Thymus (tissue), 11 donors: ENCODE data around the gene TMSB4X. TPM values are rescaled to one million over a fixed set of nuclear protein-coding genes. Genes with fewer than 3 reads are reported as not detected.
A peak's percentile ranks its signal among the peaks of the same experiment; 100 is the strongest.

ENCODE experiments used
- DNase-seq, 9 donors: peaks; one replicate each; pipeline ENCODE4 v3.0.0-alpha.2; 2013; ENCODE audit warnings: low spot score in 9 of 9, low read depth in 6 of 9, missing footprints in 1 of 9
- H3K27ac ChIP-seq, 2 donors: one replicate each; pipeline ENCODE4 v1.5.1; 2013; ENCODE audit warnings: control low read depth in 1 of 2, low read depth in 1 of 2, low read length in 1 of 2, mild to moderate bottlenecking in 1 of 2, moderate library complexity in 1 of 2
- H3K27me3 ChIP-seq, 2 donors: one replicate each; pipeline ENCODE4 v1.5.1; 2013; ENCODE audit warnings: low read length in 1 of 2; ENCODE audit not compliant: control insufficient read depth in 2 of 2, insufficient read depth in 1 of 2
- H3K36me3 ChIP-seq, 2 donors: one replicate each; pipeline ENCODE4 v1.5.1; 2013; ENCODE audit warnings: low read length in 1 of 2, mild to moderate bottlenecking in 1 of 2, moderate library complexity in 1 of 2; ENCODE audit not compliant: control insufficient read depth in 2 of 2, insufficient read depth in 2 of 2
- H3K4me1 ChIP-seq, 2 donors: one replicate each; pipeline ENCODE4 v1.5.1; 2013; ENCODE audit warnings: low read length in 2 of 2; ENCODE audit not compliant: control insufficient read depth in 2 of 2, insufficient read depth in 2 of 2
- H3K4me3 ChIP-seq, 2 donors: one replicate each; pipeline ENCODE4 v1.5.1; 2013; ENCODE audit warnings: low read length in 2 of 2, control low read depth in 1 of 2, mild to moderate bottlenecking in 1 of 2
- H3K9me3 ChIP-seq, 2 donors: one replicate each; pipeline ENCODE4 v1.5.1; 2013; ENCODE audit warnings: low read length in 1 of 2, mild to moderate bottlenecking in 1 of 2; ENCODE audit not compliant: control insufficient read depth in 2 of 2, insufficient read depth in 1 of 2
- WGBS: extraction: QIAGEN DNeasy Blood & Tissue Kit; methylation state at CpG from one replicate; pipeline ENCODE4 v1.1.7; 2013; 5-methylcytosine and 5-hydroxymethylcytosine counted together
- polyA plus RNA-seq: library from polyadenylated mRNA; stranded (reverse); fragments of 200-250 nt; gene quantifications from one replicate; pipeline ENCODE4 v1.2.3, GENCODE V29; 2013
- total RNA-seq: library from RNA; stranded (reverse); fragments of 120-200 nt; gene quantifications from one replicate; pipeline ENCODE4 v1.2.4, GENCODE V29; 2013
- donor health status: healthy.

Gene TMSB4X
- total and polyA plus RNA-seq, 2 donors: 7,715 to 12,473 TPM

DNA sequence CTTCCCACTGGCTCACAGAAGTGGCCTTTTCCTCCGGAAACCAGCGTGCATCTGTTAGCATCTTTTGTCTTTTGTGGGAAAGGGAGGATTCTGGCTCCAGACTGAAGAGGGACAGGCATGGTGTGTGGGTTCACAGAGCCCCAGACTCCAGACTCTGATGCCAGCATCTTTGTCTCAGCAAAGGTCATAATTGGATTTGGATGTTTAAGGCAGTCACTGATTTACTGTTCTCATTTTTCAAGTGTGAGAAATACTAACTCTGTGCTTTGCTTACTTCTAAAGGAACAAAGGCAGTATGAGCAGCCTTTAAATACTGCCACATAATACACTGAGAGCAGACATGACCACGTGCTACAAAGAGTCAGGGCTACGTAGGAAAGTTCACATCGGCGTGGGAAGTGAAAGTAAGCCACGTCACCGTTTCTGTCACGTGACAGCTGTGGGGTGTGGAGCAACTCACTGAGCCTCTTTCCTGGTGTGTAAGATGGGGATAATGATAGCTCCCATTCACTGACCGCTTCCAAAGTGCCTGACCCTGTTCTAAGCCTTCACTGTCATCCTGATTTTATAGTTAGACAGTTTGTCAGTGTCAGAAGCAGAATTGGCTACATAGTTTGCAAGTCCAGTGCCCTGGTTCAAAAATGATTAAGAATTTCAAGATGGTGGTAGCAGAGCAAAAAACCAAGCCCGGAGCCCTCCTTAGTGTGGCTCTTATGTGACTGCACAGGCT, 24.8 kb upstream of the TMSB4X start:
- H3K4me1 ChIP-seq: peaks cover 26 to 80% of the 10 kb centered on the region in 2 donors
- 26% methylated on average over 11 of the region's 11 CpGs for WGBS

DNA sequence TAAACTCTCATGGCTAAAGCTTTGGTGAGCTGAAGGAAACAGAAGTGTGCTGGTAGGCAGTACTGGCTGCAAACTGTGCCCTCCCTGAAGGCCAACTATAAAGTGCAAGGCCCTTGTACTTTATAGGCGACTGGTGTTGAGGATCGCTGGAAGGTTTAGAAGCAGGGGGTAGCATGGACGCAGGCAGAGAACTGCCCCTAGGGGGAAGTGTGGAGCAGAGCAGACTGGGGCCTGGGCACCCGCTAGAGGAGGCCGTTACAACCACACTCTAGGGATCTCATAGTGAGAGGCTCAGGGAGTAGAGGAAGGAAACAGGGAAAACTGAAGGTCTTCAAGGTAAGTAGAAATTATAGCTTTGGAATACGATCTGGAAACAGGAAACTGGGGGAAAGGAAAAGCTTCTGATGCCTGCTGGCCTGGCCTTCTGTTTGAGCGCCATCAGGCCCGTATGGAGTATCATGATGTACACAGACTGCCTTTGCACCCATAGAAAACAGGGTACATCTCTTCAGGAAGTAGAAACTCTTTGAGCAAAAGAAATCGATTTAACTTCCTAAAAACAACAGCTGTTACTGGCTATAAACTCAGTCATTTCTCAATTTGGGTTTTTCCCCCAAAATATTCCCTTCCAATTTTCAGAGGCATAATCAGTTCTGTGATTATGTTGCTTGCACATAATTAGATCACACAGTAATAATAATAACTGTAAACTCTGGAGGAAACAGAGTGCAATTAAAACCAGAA, 23.9 kb upstream of the TMSB4X start:
- DNase-seq: peak in 4 of 9 donors; percentile 47 to 88 (median 75)
- H3K9me3 ChIP-seq: no peaks in the 10 kb centered on the region
- H3K27me3 ChIP-seq: no peaks in the 10 kb centered on the region
- peak overlapping the region; percentile 81 to 96 for H3K27ac ChIP-seq
- H3K4me1 ChIP-seq: peaks cover 26 to 90% of the 10 kb centered on the region in 2 donors
- peak overlapping the region; percentile 36 for H3K4me3 ChIP-seq
- H3K36me3 ChIP-seq: no peaks in the 10 kb centered on the region
- WGBS: 45% methylated on average over 9 of the region's 9 CpGs

More for the DNA sequence above, 24.8 kb upstream of the TMSB4X start:
- H3K27me3 ChIP-seq: no peaks in the 10 kb centered on the region
- no peaks in the 10 kb centered on the region for H3K9me3 ChIP-seq
- H3K4me3 ChIP-seq: peak overlapping the region; percentile 36
- peak overlapping the region; percentile 81 to 96 for H3K27ac ChIP-seq
- H3K36me3 ChIP-seq: no peaks in the 10 kb centered on the region
- peak in 7 of 9 donors; percentile 61 to 95 (median 87) for DNase-seq

DNA sequence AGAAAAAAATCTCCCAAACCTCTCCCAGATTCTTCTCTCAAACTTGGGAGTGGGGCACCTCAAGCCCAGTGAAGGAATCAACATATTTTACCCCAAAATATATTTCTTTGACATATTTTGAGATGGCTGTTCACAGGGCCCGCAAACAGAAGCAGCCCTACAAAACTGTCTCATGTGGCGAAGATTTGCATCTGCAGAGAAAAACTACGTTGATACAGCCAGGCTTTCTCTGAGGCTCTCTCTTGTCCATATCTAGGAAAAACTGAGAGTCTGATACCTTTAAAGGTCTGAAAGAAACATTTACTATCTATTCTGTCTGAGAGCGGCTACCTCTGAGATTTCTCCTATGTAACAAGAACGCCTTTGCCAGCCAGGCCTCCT, 23.3 kb upstream of the TMSB4X start:
- no peaks in the 10 kb centered on the region for H3K27me3 ChIP-seq
- H3K4me1 ChIP-seq: peaks cover 29 to 95% of the 10 kb centered on the region in 2 donors
- H3K4me3 ChIP-seq: peak overlapping the region; percentile 36
- peak in 1 of 9 donors; percentile 62 for DNase-seq
- H3K27ac ChIP-seq: peak overlapping the region; percentile 42 to 96
- H3K36me3 ChIP-seq: no peaks in the 10 kb centered on the region
- WGBS: 47% methylated on average over 5 of the region's 5 CpGs
- H3K9me3 ChIP-seq: no peaks in the 10 kb centered on the region

DNA sequence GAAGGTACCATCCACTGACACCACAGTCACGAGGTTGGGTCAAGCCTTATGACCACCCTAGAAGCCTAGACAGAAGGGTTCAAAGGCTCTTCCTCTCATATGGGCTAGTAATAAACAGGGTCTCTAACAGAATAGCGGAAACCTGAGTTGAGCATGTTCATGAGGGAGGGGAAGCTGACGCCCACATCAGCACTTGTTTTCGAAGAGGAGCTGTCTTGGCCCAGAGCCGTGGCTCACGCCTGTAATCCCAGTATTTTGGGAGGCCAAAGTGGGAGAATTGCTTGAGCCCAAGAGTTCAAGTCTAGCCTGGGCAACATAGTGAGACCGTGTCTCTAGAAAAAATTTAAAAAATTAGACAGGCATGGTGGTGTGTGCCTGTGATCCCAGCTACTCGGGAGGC, 21.5 kb upstream of the TMSB4X start:
- Histone ChIP-seq H3K36me3 (no peaks in the 10 kb centered on the region), H3K27ac (peak overlapping the region in 1 of 2 donors; percentile 5), H3K4me3 (no peak overlapping the region), H3K9me3 (no peaks in the 10 kb centered on the region), H3K4me1 (peaks cover 24 to 94% of the 10 kb centered on the region in 2 donors), H3K27me3 (no peaks in the 10 kb centered on the region)
- peak in 1 of 9 donors; percentile 24 for DNase-seq
- 88% methylated on average over 8 of the region's 8 CpGs for WGBS

DNA sequence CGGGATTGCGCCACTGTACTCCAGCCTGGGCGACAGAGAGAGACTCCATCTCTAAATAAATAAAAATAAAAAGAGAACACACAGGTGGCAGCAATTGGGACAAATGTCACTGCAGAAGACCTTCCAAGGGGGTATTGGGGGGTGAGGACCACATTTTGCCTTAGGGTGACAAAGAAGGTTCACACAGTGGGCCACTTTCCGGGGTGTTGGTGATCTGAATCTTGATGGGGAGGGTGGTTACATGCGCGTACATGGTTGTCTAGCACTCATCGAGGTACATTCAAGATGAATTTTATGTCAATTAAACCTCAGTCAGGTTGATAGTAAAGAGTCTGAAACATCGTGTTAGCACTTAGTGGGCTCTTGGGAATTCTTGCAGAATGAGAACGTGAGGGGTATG, 20.5 kb upstream of the TMSB4X start:
- H3K36me3 ChIP-seq: no peaks in the 10 kb centered on the region
- 90% methylated on average over 9 of the region's 9 CpGs for WGBS

DNA sequence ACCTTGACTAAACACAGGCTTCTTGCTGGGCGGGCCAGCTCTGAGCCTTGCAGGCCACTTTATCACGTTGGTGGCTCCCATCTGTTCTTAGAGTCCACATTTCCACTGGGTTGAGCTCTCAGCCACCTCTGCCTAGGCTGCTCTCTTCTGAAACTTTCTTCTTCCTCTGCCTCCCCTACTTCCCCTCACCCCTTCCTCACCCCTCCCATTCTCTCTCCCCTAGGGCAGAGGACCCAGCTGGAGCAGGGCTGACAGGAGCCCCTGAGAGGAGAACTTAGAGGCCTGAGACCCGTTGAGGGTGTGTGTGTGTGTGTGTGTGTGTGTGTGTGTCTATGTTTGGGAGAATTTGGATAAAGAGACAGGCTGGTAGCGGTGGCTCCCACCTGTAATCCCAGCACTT, 19.9 kb upstream of the TMSB4X start:
- WGBS: 38% methylated on average over 4 of the region's 4 CpGs
- H3K4me3 ChIP-seq: peak overlapping the region in 1 of 2 donors; percentile 18
- H3K4me1 ChIP-seq: peaks cover 20 to 82% of the 10 kb centered on the region in 2 donors
- H3K27me3 ChIP-seq: no peaks in the 10 kb centered on the region
- peak in 2 of 9 donors; percentile 37 to 65 for DNase-seq
- no peaks in the 10 kb centered on the region for H3K36me3 ChIP-seq
- H3K27ac ChIP-seq: peak overlapping the region; percentile 93 to 99
- no peaks in the 10 kb centered on the region for H3K9me3 ChIP-seq

More for the DNA sequence above, 20.5 kb upstream of the TMSB4X start:
- no peak overlapping the region for H3K4me3 ChIP-seq
- H3K27ac ChIP-seq: peak overlapping the region; percentile 93 to 99
- H3K9me3 ChIP-seq: no peaks in the 10 kb centered on the region
- H3K4me1 ChIP-seq: peaks cover 24 to 88% of the 10 kb centered on the region in 2 donors
- no peaks in the 10 kb centered on the region for H3K27me3 ChIP-seq
- DNase-seq: no peak

DNA sequence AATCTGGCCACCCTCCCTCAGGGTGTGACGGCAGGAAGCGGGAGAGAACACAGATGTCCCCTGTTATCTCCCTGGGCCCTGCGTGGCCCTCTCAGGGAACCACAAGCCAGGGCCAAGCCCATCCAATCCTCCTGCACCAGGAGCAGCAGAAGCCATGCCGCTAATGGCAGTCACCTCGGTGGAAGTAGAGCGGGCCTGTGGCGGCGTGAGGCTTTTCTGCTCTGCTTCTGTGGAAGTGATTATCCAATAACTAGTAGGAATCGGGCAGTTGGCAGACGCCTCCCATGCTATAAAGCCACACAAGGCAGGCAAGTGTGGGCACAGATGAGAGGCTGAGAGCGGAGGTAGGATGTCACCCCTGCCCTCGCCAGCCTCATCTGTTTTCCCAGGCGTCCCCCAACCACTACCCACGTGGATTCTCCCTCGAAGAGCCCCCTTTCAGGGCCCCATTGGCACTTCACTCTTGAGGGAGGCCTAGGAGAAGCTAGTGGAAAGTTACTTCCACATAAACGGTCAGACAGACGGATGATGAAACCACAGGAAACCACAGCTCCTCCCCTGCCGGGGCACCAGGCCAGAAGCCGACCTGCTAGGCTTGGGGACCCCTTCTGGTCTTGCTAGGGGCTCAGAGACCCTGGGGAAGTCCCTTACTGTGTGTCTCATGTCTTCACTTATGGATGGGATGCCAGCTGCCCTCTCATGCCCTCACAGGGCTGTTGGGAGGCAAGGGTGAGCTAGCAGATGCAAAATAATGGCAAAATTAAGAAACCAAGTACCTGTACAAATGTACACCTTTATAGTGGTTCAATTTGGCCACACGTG, 18.8 kb upstream of the TMSB4X start:
- Histone ChIP-seq H3K27me3 (no peaks in the 10 kb centered on the region), H3K27ac (peak overlapping the region; percentile 92 to 99), H3K4me3 (peak overlapping the region; percentile 24 to 28), H3K36me3 (no peaks in the 10 kb centered on the region), H3K9me3 (no peaks in the 10 kb centered on the region), H3K4me1 (peaks cover 14 to 72% of the 10 kb centered on the region in 2 donors)
- DNase-seq: peak in 2 of 9 donors; percentile 56 to 79
- 5% methylated on average over 20 of the region's 20 CpGs for WGBS

DNA sequence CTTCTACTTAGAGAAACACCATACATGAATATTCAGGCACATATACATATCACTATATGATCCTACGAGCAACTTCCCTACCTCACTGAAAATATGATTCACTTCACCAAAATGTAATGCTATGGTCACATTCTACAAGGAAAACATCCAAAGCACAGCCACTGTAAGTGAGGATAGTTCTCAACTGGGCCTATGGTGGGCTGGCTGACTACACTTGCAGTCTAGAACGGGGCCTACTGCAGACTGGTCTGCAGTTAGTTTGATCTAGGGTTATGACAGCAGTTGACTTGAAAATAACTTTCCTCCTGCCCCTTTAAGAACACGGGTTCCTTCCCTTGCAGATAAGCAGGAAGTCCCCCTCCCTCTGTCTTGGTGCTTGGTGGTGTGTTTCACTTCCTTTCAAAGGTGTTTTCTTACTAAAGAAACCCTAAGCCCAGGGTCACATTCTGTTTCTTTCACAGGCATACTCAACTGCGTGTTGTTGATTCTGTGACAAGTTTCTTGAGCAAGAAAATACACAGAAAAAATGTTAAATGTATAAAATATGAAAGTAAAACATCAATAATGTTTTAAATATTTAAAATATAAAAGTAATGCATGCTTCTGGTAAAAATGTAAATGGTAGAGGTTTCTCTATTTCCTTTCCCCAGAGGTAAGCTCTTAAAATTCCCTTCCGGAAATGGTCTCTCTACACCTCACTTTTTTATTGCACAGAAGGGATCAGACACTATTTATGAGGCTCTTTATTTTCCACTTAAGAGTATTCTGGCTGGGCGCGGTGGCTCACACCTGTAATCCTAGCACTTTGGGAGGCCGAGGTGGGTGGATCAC, 18.0 kb upstream of the TMSB4X start:
- Histone ChIP-seq H3K27me3 (no peaks in the 10 kb centered on the region), H3K36me3 (no peaks in the 10 kb centered on the region), H3K27ac (peak overlapping the region; percentile 92 to 99), H3K4me1 (peaks cover 14 to 68% of the 10 kb centered on the region in 2 donors), H3K9me3 (no peaks in the 10 kb centered on the region), H3K4me3 (peak overlapping the region; percentile 24 to 28)
- WGBS: 3% methylated on average over 8 of the region's 8 CpGs
- peak in 4 of 9 donors; percentile 76 to 92 (median 84) for DNase-seq
